ENCODE results near the gene RUSC1. TPM values are rescaled to one million over a fixed set of nuclear protein-coding genes. Genes with fewer than 3 reads are reported as not detected.
A peak's percentile ranks its signal among the peaks of the same experiment; 100 is the strongest.

RUSC1 gene
- total RNA-seq, 4 donors from 2014 or later = 13.8 to 49.1 (median 35.9) TPM

- Histone ChIP-seq H3K27me3 (no peaks in the 10 kb centered on the region), H3K36me3 (no peaks in the 10 kb centered on the region), H3K9me3 (no peaks in the 10 kb centered on the region), H3K27ac (no peak within 1 kb of the TSS), H3K4me3 (no peak within 1 kb of the TSS), H3K4me1 (no peaks in the 10 kb centered on the region)
- TF ChIP-seq POLR2A (IDR thresholded peaks at IDR 0.05) (no peak), CTCF (IDR thresholded peaks at IDR 0.05) (no peak)
- intact Hi-C loops (cut with DNase I; ENCODE audit: low total_unique reads) = no loop called here
- DNase-seq = no peak
These were observed 19.3 kb upstream of the RUSC1 start, which contains the start of gene PKLR for GRCh38 chr1:155301342-155301841. Gene PKLR (minus strand): TSS chr1:155301438. CDS start chr1:155301395, 43 bp downstream.

DNA sequence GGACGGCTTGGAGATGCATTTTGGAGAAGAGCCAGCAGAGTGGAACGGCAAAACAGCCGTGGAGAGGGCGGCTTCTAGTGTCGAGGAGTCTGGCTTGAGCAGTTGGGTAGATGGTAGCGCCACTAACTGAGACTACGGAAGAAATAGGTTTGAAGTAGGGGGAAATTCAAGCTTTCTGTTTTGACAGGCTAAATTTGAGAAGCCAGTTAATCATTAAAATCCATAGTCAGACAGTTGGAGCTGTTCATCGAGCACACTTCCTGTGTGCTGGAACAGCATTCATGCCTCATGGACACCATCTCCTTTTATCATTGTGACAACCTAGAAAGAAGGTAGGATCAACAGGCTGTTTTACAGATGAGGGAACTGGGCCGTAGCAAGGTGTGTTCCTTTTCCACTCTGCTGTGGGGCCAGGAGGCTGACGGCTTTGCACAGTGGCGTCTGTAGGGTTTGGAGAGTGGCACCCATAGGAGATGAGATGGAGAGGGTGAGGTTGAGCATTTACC lies 16.1 kb upstream of the RUSC1 start:
- Histone ChIP-seq H3K4me3 (no peak overlapping the region), H3K9me3 (no peaks in the 10 kb centered on the region), H3K36me3 (no peaks in the 10 kb centered on the region), H3K27ac (no peak overlapping the region), H3K4me1 (no peaks in the 10 kb centered on the region), H3K27me3 (no peaks in the 10 kb centered on the region)
- TF ChIP-seq CTCF (IDR thresholded peaks at IDR 0.05) (no peak), POLR2A (IDR thresholded peaks at IDR 0.05) (no peak)
- intact Hi-C loops (cut with DNase I; ENCODE audit: low total_unique reads) = no loop called here
- no peak for DNase-seq

DNA sequence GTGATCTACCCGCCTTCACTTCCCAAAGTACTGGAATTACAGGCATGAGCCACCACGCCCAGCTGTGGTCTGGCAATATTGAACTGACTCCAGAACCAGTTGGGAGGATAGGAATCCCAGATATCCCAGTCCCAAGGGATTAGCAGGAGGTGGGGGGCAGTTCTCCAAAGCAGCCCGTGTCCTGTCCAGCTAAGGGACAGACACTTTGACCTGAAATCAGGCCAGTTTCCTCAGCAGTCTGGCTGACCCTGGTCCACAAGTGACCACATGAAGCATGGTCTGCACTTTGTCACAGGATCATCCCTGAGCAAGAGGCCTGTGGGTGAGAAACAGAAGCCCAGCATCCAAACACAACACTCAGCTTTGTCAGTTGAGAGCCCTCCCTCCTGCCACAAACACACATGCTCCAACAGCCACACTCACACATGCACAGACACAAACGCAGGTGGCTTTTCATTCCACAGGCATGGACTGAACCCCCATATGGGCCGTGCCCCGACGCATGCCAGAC lies 14.8 kb upstream of the RUSC1 start:
- no peaks in the 10 kb centered on the region for H3K9me3 ChIP-seq
- intact Hi-C loops (cut with DNase I; ENCODE audit: low total_unique reads) = no loop called here
- DNase-seq = no peak

DNA sequence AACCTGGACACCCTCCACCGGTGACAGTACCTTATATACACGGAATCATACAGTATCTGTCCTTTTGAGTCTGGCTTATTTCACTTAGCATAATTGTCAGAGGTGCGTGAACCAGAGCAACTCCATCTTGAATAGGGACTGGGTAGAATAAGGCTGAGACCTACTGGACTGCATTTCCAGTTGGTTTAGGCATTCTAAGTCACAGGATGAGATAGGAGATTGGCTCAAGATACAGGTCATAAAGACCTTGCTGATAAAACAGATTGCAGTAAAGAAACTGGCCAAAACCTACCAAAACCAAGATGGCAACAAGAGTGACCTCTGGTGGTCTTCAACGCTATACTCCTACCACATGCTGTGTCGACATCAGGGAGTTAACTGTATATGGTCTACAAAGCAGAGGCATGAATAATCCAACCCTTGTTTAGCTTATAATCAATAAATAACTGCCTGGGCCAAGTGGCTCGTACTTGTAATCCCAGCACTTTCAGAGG lies 13.4 kb upstream of the RUSC1 start:
- H3K36me3 ChIP-seq = no peaks in the 10 kb centered on the region
- DNase-seq = no peak
- intact Hi-C loops (cut with DNase I; ENCODE audit: low total_unique reads) = no loop called here
- H3K27me3 ChIP-seq = no peaks in the 10 kb centered on the region
- H3K27ac ChIP-seq = no peak overlapping the region
- TF ChIP-seq POLR2A (IDR thresholded peaks at IDR 0.05) (no peak), CTCF (IDR thresholded peaks at IDR 0.05) (peak in 2 of 4 experiments; percentile 26 to 33)
- H3K9me3 ChIP-seq = no peaks in the 10 kb centered on the region
- H3K4me3 ChIP-seq = no peak overlapping the region
- H3K4me1 ChIP-seq = no peaks in the 10 kb centered on the region

More for the DNA sequence above, 14.8 kb upstream of the RUSC1 start:
- H3K36me3 ChIP-seq = no peaks in the 10 kb centered on the region
- TF ChIP-seq CTCF (IDR thresholded peaks at IDR 0.05) (no peak), POLR2A (IDR thresholded peaks at IDR 0.05) (no peak)
- no peaks in the 10 kb centered on the region for H3K4me1 ChIP-seq
- H3K4me3 ChIP-seq = no peak overlapping the region
- no peaks in the 10 kb centered on the region for H3K27me3 ChIP-seq
- no peak overlapping the region for H3K27ac ChIP-seq

Data from uterus (tissue), 4 donors.